Keratinocyte (primary cell): ENCODE measurements around the gene CACNA1H.

ENCODE experiments used
- CTCF ChIP-seq, 3 experiments: IDR thresholded peaks in 1 of 3; conservative IDR thresholded peaks in 1 of 3; optimal IDR thresholded peaks in 1 of 3; 2 replicates in 2 of 3; 3 replicates in 1 of 3; pipeline versions ENCODE3 to v1.5.1; 2011; ENCODE audit warnings: low read length in 3 of 3, mild to moderate bottlenecking in 3 of 3, moderate library complexity in 2 of 3, control low read depth in 1 of 3, inconsistent platforms in 1 of 3; ENCODE audit not compliant: insufficient read depth in 2 of 3; ENCODE audit errors: extremely low read depth in 1 of 3
- EZH2 ChIP-seq: IDR thresholded peaks from one replicate; pipeline ENCODE4 v1.6.1; 2012; ENCODE audit warnings: inconsistent platforms, mild to moderate bottlenecking, low read length, moderate library complexity

DNA sequence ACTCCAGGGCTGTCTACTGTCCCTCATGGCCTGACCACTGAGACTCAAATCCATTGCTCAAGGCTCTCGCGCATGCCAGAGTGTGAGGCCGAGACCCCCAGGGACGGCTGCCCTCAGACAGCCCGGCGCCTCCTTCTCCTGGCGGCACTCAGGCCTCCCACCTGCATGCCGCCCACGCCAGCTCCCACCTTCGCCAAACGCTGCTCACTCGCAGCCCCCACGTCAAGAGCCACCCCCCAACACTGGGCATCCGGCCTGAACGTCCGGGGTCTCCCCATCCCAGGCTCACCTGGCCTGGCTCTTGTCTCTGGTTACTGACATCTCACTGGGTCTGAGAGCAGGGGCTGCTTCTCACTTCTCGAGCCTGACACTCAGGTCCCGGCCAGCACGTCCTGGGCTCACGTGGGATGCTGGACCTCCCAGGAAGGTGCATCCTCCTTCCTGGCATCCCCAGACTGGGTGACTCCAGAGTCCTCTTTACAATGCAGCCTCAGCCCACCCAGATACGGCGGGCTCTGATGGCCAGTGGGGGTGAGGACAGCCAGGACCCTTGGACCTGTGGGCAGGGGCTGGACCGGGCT is 12.2 kb upstream of the CACNA1H start:
- TF ChIP-seq CTCF (optimal IDR thresholded peaks at IDR 0.05 in 1 of 3, IDR thresholded peaks at IDR 0.05 in 1 of 3, conservative IDR thresholded peaks at IDR 0.05 in 1 of 3; ENCODE audit: extremely low read depth in 1 of 3, insufficient read depth in 2 of 3, low read length in 3 of 3): no peak
- no peak for TF ChIP-seq EZH2
